IMR-90 (cell line): Measurements from ENCODE around the gene JMJD6. TPM values are rescaled to one million over a fixed set of nuclear protein-coding genes. Genes with fewer than 3 reads are reported as not detected.

Experiments used
- ATAC-seq: fragments of 200-7000 bp; cut with Tn5 transposase; 2 replicates; pipeline ENCODE4 v1.9.1; 2020; ENCODE audit warnings: low read depth, mild to moderate bottlenecking, moderate library complexity
- BruUV-seq: library from RNA; stranded (reverse); fragments of 400-500 nt; replicated peaks from 2 replicates; lab custom pipeline; 2021; lab: Mats Ljungman, UMichigan
- CTCF ChIA-PET: fragments of 300-600 bp; formaldehyde crosslinking; extraction: SDS; loops from one replicate; lab custom pipeline; 2021; ENCODE audit warnings: antibody characterized with exemption; lab: Yijun Ruan, JAX
- POLR2A ChIA-PET: fragments of 300-600 bp; sonication (Branson Sonifier 250); formaldehyde crosslinking; loops from one replicate; lab custom pipeline; 2022; ENCODE audit warnings: antibody characterized with exemption; ENCODE audit not compliant: unreplicated experiment; lab: Charles Lee
- DNase-seq: peaks from one replicate; pipeline ENCODE4 v3.0.0; 2013
- H2AFZ ChIP-seq: replicated peaks from 2 replicates; pipeline ENCODE3; 2013; ENCODE audit warnings: low read length, mild to moderate bottlenecking; ENCODE audit not compliant: poor library complexity
- H2AK5ac ChIP-seq: 2 replicates; pipeline ENCODE4 v1.6.1; 2013; ENCODE audit warnings: low read depth, low read length, inconsistent platforms
- H2AK9ac ChIP-seq: replicated peaks from 2 replicates; pipeline ENCODE3; 2013; ENCODE audit warnings: mild to moderate bottlenecking, low read depth, low read length, moderate library complexity; ENCODE audit not compliant: poor library complexity
- H2BK120ac ChIP-seq: 2 replicates; pipeline ENCODE4 v1.6.1; 2013; ENCODE audit warnings: low read depth, low read length, inconsistent platforms
- H2BK15ac ChIP-seq: 3 replicates; pipeline ENCODE4 v1.6.1; 2013; ENCODE audit warnings: low read depth, low read length, inconsistent platforms
- H2BK20ac ChIP-seq: 2 replicates; pipeline ENCODE4 v1.6.1; 2013; ENCODE audit warnings: low read depth, mild to moderate bottlenecking, inconsistent platforms, low read length, moderate library complexity
- H2BK5ac ChIP-seq: 2 replicates; pipeline ENCODE4 v1.6.1; 2013; ENCODE audit warnings: mild to moderate bottlenecking, low read depth, low read length, inconsistent platforms; ENCODE audit not compliant: poor library complexity, severe bottlenecking
- H3K14ac ChIP-seq: replicated peaks from 2 replicates; pipeline ENCODE4 v1.6.1; 2013; ENCODE audit warnings: low read depth, low read length, inconsistent platforms
- H3K18ac ChIP-seq: 2 replicates; pipeline ENCODE4 v1.6.1; 2013; ENCODE audit warnings: low read depth, low read length, control low read depth
- H3K23ac ChIP-seq: 2 replicates; pipeline ENCODE4 v1.6.1; 2013; ENCODE audit warnings: low read depth, low read length, inconsistent platforms
- H3K27ac ChIP-seq: 2 replicates; pipeline ENCODE4 v1.5.1; 2013; ENCODE audit warnings: mild to moderate bottlenecking, control low read depth, low read length; ENCODE audit not compliant: insufficient read depth
- H3K27me3 ChIP-seq: 2 replicates; pipeline ENCODE4 v1.6.1; 2013; ENCODE audit warnings: low read length; ENCODE audit not compliant: control insufficient read depth, insufficient read depth
- H3K36me3 ChIP-seq: 2 replicates; pipeline ENCODE4 v1.6.1; 2013; ENCODE audit warnings: low read length, mixed read lengths; ENCODE audit not compliant: control insufficient read depth, insufficient read depth
- H3K4ac ChIP-seq: 2 replicates; pipeline ENCODE4 v1.6.1; 2013; ENCODE audit warnings: low read depth, low read length, inconsistent platforms
- H3K4me1 ChIP-seq: 2 replicates; pipeline ENCODE4 v1.6.1; 2013; ENCODE audit warnings: low read length, mixed read lengths; ENCODE audit not compliant: control insufficient read depth, insufficient read depth
- H3K4me2 ChIP-seq: 2 replicates; pipeline ENCODE4 v1.6.1; 2013; ENCODE audit warnings: low read depth, mild to moderate bottlenecking, control low read depth, low read length, moderate library complexity
- H3K4me3 ChIP-seq: 2 replicates; pipeline ENCODE4 v1.5.1; 2013; ENCODE audit warnings: low read depth, mild to moderate bottlenecking, control low read depth, low read length, moderate library complexity; ENCODE audit not compliant: insufficient read depth
- H3K56ac ChIP-seq: 2 replicates; pipeline ENCODE4 v1.6.1; 2013; ENCODE audit warnings: low read length, inconsistent platforms; ENCODE audit not compliant: insufficient read depth; ENCODE audit errors: extremely low read depth
- H3K79me1 ChIP-seq, 2 experiments: 2 replicates each; pipeline ENCODE4 v1.6.1; 2013; ENCODE audit warnings: low read length in 2 of 2, inconsistent platforms in 1 of 2, low read depth in 1 of 2
- H3K9ac ChIP-seq: 2 replicates; pipeline ENCODE4 v1.6.1; 2013; ENCODE audit warnings: low read depth, low read length, control low read depth
- H3K9me1 ChIP-seq: 2 replicates; pipeline ENCODE4 v1.6.1; 2013; ENCODE audit warnings: low read length, inconsistent platforms; ENCODE audit not compliant: insufficient read depth
- H3K9me3 ChIP-seq: 2 replicates; pipeline ENCODE4 v1.6.1; 2013; ENCODE audit warnings: low read length; ENCODE audit not compliant: control insufficient read depth, insufficient read depth
- H4K20me1 ChIP-seq: 2 replicates; pipeline ENCODE4 v1.6.1; 2013; ENCODE audit warnings: low read length, inconsistent platforms; ENCODE audit not compliant: insufficient read depth
- H4K5ac ChIP-seq: 2 replicates; pipeline ENCODE4 v1.6.1; 2013; ENCODE audit warnings: mild to moderate bottlenecking, low read depth, low read length, control low read depth
- H4K8ac ChIP-seq, 2 experiments: 2 replicates each; pipeline ENCODE4 v1.6.1; 2013; ENCODE audit warnings: low read depth in 2 of 2, low read length in 2 of 2, control low read depth in 1 of 2, inconsistent platforms in 1 of 2
- H4K91ac ChIP-seq: 2 replicates; pipeline ENCODE4 v1.6.1; 2013; ENCODE audit warnings: low read depth, low read length, inconsistent platforms; ENCODE audit not compliant: insufficient read depth
- CEBPB ChIP-seq: IDR thresholded peaks from 2 replicates; pipeline ENCODE4 v1.6.1; 2012; ENCODE audit warnings: low read depth, low read length, improper control_type of control experiment
- CHD1 ChIP-seq: IDR thresholded peaks from 2 replicates; pipeline ENCODE4 v1.6.1; 2012; ENCODE audit warnings: low read depth, low read length, improper control_type of control experiment
- FOS ChIP-seq: fragments of 150-350 bp; IDR thresholded peaks from 2 replicates; pipeline ENCODE4 v1.6.1; 2016; ENCODE audit warnings: low read depth, low read length
- MAFK ChIP-seq: IDR thresholded peaks from 2 replicates; pipeline ENCODE4 v1.6.1; 2012; ENCODE audit warnings: low read depth, low read length, improper control_type of control experiment
- MXI1 ChIP-seq: IDR thresholded peaks from 2 replicates; pipeline ENCODE4 v1.6.1; 2012; ENCODE audit warnings: low read depth, mild to moderate bottlenecking, low read length, moderate library complexity, borderline replicate concordance
- NFE2L2 ChIP-seq: fragments of 150-350 bp; IDR thresholded peaks from 2 replicates; pipeline ENCODE4 v1.6.1; 2016; ENCODE audit warnings: low read depth, mild to moderate bottlenecking, low read length
- POLR2A ChIP-seq: IDR thresholded peaks from 2 replicates; pipeline ENCODE4 v1.6.1; 2012; ENCODE audit warnings: mild to moderate bottlenecking, low read depth, low read length
- RAD21 ChIP-seq: IDR thresholded peaks from 2 replicates; pipeline ENCODE4 v1.6.1; 2012; ENCODE audit warnings: low read length, improper control_type of control experiment
- RCOR1 ChIP-seq: IDR thresholded peaks from 2 replicates; pipeline ENCODE4 v1.6.1; 2012; ENCODE audit warnings: mild to moderate bottlenecking, low read length, improper control_type of control experiment; ENCODE audit not compliant: insufficient replicate concordance
- RFX5 ChIP-seq: IDR thresholded peaks from 2 replicates; pipeline ENCODE4 v1.8.0; 2012; ENCODE audit warnings: low read depth, mild to moderate bottlenecking, low read length, moderate library complexity
- SMC3 ChIP-seq: fragments of 150-350 bp; IDR thresholded peaks from 2 replicates; pipeline ENCODE4 v1.6.1; 2016; ENCODE audit warnings: low read depth, mild to moderate bottlenecking, antibody characterized with exemption, low read length, moderate library complexity
- WGBS, 2 experiments: methylation state at CpG; one replicate each; pipeline versions ENCODE4 v1.1.5 to v1.1.7; 2013; ENCODE audit warnings: missing lambda C conversion rate in 2 of 2; ENCODE audit not compliant: insufficient read length in 1 of 2; ENCODE audit errors: extremely low coverage in 2 of 2; 5-methylcytosine and 5-hydroxymethylcytosine counted together
- dilution Hi-C: fragments of 300-500 bp; cut with HindIII; formaldehyde crosslinking; loops from one replicate; pipeline ENCODE4 v1.14.3; 2018; ENCODE audit warnings: low sequenced_read_pairs; ENCODE audit not compliant: unreplicated experiment
- in situ Hi-C: fragments of 300-500 bp; cut with MboI; formaldehyde crosslinking; loops from 3 replicates; pipeline ENCODE4 v1.14.3; 2019; ENCODE audit warnings: low sequenced_read_pairs, inconsistent platforms, mixed read lengths
- intact Hi-C: fragments of 100-400 bp; cut with micrococcal nuclease; formaldehyde crosslinking; loops from 2 replicates; pipeline ENCODE4 v1.10.0; 2022
- polyA plus RNA-seq, 3 experiments: library from polyadenylated mRNA; depleted of rRNA; stranded (reverse); fragments of >200 nt; gene quantifications; 2 replicates each; pipeline ENCODE4 v1.2.3, GENCODE V29; 2012; ENCODE audit warnings: low replicate concordance in 1 of 3
- total RNA-seq: library from RNA; depleted of rRNA; stranded (reverse); fragments of >200 nt; gene quantifications from 2 replicates; pipeline ENCODE4 v1.2.3, GENCODE V29; 2012
- TF ChIP-seq, protein P1 (sequence below): fragments of 150-350 bp; IDR thresholded peaks from 2 replicates; pipeline ENCODE4 v1.6.1; 2016; ENCODE audit warnings: low read depth, mild to moderate bottlenecking, low read length, moderate library complexity, borderline replicate concordance
- TF ChIP-seq, protein P2 (sequence below): conservative IDR thresholded peaks from 2 replicates; pipeline ENCODE4 v1.5.1; 2012; ENCODE audit warnings: mild to moderate bottlenecking, low read depth, low read length, improper control_type of control experiment
- TF ChIP-seq, protein P3 (sequence below): fragments of 150-350 bp; IDR thresholded peaks from 2 replicates; pipeline ENCODE4 v1.6.1; 2017; ENCODE audit warnings: mild to moderate bottlenecking, antibody characterized with exemption, low read length, low read depth

Gene JMJD6
- total and polyA plus RNA-seq, 2 of the 4 experiments (the other 2 are of a cell fraction): 24.4 to 33.7 TPM

DNA sequence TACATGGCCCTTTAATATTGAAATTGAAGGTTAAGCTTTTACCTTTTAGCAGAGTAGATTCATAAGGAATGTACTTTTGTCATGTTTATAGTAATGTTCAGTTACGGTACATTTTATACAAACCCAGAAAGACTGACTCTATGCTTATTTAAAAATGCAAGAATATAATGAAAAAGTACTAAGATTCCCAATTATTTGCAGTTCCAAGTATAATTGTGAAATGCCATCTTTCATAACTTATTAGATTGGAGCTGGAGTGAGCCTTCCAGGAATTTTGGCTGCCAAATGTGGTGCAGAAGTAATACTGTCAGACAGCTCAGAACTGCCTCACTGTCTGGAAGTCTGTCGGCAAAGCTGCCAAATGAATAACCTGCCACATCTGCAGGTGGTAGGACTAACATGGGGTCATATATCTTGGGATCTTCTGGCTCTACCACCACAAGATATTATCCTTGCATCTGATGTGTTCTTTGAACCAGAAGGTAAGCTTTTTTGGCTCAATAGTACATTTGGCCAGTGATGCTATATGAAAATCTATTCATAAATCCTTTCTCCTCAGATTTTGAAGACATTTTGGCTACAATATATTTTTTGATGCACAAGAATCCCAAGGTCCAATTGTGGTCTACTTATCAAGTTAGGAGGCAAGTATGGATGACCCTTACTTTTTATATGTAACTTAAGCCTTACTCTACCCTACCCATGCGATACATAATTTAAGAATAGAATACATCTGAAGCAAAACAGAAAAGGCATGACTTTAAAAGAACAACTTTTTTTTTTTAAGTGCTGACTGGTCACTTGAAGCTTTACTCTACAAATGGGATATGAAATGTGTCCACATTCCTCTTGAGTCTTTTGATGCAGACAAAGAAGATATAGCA, 6.6 kb upstream of the JMJD6 start:
- DNase-seq (no peak), ATAC-seq (no peak)
- in situ Hi-C loops (no loop called here), intact Hi-C loops (no loop called here), dilution Hi-C loops (no loop called here)
- no peak overlapping the region for H3K27ac ChIP-seq
- no peaks in the 10 kb centered on the region for H3K27me3 ChIP-seq
- no peak overlapping the region for H2AK5ac ChIP-seq
- H3K4ac ChIP-seq: no peak overlapping the region
- no peak overlapping the region for H3K23ac ChIP-seq
- no peak overlapping the region for H2BK20ac ChIP-seq
- H3K79me1 ChIP-seq: peaks cover 16 to 27% of the 10 kb centered on the region in 2 experiments
- H3K4me2 ChIP-seq: no peak overlapping the region
- peaks cover 44% of the 10 kb centered on the region for H4K20me1 ChIP-seq
- WGBS, 2 experiments: no CpG with 5 or more reads among the region's 3 CpGs
- no peak overlapping the region for H3K18ac ChIP-seq
- H3K9ac ChIP-seq: no peak overlapping the region
- 0 out of 2 replicates have a peak, but pooled peaks cover under 1% of the 10 kb centered on the region for H3K9me1 ChIP-seq
- POLR2A ChIA-PET: interaction anchor here (0.6 kb wide), 1 partner anchor 1096 kb away, joined by 3 read pairs; no protein-coding TSS in a partner anchor
- no peak overlapping the region for H2BK120ac ChIP-seq
- H3K36me3 ChIP-seq: peaks cover 26% of the 10 kb centered on the region
- no peak overlapping the region for H4K91ac ChIP-seq
- no peak overlapping the region for H2AK9ac ChIP-seq
- H2BK15ac ChIP-seq: no peak overlapping the region
- H2AFZ ChIP-seq: no peak overlapping the region
- no peak overlapping the region for H2BK5ac ChIP-seq
- H3K9me3 ChIP-seq: no peaks in the 10 kb centered on the region
- no TSS peak for BruUV-seq
- no peak overlapping the region for H3K14ac ChIP-seq
- peaks cover 2% of the 10 kb centered on the region for H3K4me1 ChIP-seq
- no peak overlapping the region for H4K8ac ChIP-seq
- no peak overlapping the region for H4K5ac ChIP-seq
- H3K4me3 ChIP-seq: no peak overlapping the region
- CTCF ChIA-PET: interaction anchor here (1.3 kb wide), 1 partner anchor 21 kb away, joined by 3 read pairs; no protein-coding TSS in a partner anchor
- no peak overlapping the region for H3K56ac ChIP-seq
- TF ChIP-seq MAFK: no peak
- TF ChIP-seq, protein P1, sequence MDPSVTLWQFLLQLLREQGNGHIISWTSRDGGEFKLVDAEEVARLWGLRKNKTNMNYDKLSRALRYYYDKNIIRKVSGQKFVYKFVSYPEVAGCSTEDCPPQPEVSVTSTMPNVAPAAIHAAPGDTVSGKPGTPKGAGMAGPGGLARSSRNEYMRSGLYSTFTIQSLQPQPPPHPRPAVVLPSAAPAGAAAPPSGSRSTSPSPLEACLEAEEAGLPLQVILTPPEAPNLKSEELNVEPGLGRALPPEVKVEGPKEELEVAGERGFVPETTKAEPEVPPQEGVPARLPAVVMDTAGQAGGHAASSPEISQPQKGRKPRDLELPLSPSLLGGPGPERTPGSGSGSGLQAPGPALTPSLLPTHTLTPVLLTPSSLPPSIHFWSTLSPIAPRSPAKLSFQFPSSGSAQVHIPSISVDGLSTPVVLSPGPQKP: no peak
- TF ChIP-seq RFX5: no peak
- no peak for TF ChIP-seq NFE2L2
- no peak for TF ChIP-seq CHD1
- TF ChIP-seq MXI1: no peak
- TF ChIP-seq, protein P2, sequence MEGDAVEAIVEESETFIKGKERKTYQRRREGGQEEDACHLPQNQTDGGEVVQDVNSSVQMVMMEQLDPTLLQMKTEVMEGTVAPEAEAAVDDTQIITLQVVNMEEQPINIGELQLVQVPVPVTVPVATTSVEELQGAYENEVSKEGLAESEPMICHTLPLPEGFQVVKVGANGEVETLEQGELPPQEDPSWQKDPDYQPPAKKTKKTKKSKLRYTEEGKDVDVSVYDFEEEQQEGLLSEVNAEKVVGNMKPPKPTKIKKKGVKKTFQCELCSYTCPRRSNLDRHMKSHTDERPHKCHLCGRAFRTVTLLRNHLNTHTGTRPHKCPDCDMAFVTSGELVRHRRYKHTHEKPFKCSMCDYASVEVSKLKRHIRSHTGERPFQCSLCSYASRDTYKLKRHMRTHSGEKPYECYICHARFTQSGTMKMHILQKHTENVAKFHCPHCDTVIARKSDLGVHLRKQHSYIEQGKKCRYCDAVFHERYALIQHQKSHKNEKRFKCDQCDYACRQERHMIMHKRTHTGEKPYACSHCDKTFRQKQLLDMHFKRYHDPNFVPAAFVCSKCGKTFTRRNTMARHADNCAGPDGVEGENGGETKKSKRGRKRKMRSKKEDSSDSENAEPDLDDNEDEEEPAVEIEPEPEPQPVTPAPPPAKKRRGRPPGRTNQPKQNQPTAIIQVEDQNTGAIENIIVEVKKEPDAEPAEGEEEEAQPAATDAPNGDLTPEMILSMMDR: no peak
- TF ChIP-seq RAD21: no peak
- TF ChIP-seq, protein P3, sequence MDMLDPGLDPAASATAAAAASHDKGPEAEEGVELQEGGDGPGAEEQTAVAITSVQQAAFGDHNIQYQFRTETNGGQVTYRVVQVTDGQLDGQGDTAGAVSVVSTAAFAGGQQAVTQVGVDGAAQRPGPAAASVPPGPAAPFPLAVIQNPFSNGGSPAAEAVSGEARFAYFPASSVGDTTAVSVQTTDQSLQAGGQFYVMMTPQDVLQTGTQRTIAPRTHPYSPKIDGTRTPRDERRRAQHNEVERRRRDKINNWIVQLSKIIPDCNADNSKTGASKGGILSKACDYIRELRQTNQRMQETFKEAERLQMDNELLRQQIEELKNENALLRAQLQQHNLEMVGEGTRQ: no peak
- no peak; the same call in 1 of the 2 replicates for TF ChIP-seq POLR2A
- no peak for TF ChIP-seq RCOR1
- no peak for TF ChIP-seq SMC3
- TF ChIP-seq FOS: no peak
- no peak for TF ChIP-seq CEBPB
